Hypothalamus (tissue), 51 donors: ENCODE measurements around the gene DNAJB12.
"Not testable (repeated sequence)": the region's sequence is repeated elsewhere in the genome, so short reads cannot be mapped to it uniquely, and the experiment has no call there.

ENCODE experiments used
- DNase-seq, 51 donors: peaks; one replicate each; lab custom pipeline; 2025; lab: John Stamatoyannopoulos, UW

The DNAJB12 gene

GRCh38 chr10:72332423-72333111 is 22.2 kb downstream of the DNAJB12 start:
- DNase-seq = peak in 1 of 51 donors; percentile 55

DNA sequence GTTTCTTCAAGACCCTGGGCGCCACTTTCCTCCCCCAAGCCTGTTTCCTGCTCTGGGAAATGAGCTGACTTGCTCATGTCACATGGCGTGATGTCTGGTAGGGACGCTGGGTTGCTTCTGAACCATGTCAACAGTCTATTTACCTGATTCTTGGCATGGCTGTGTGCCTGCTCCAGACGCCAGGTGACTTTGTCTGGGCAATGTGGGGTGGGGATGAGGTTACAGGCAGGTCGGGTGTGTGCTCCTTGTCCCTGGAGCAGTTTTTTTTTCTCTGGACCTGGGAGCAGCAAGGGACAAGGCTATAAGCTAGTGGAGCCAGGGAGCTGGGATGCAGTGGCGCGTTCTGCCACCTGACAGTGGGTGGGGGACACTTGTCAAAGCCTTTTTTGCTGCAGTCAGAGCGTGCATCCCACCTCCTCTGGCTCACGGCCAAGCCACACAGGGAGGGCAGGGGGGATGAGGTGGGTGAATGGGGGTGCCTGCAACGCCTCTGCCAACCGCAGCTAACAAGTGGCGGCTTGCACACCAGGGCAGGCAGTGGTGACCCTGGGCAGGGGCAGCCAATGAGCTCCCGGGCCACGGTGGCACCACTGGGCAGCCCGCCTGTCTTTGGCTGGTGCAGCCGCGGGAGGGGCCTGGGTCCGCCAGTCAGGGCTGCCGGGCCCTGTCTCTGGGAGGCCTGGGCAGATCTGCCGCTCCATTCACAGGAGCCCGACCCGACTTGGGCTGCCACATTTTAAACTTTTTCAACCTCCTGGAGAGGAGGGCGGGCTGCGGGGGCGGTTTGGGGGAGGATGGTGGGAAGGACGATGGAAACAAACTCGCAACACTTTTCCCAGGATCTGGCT is 22.9 kb downstream of the DNAJB12 start:
- DNase-seq = peak in 50 of 51 donors; percentile 48 to 98 (median 92)

GRCh38 chr10:72330069-72330426 is 24.7 kb downstream of the DNAJB12 start:
- DNase-seq = no peak

GRCh38 chr10:72329290-72330068 is 25.2 kb downstream of the DNAJB12 start:
- peak in 6 of 51 donors; percentile 25 to 44 (median 36) for DNase-seq

DNA sequence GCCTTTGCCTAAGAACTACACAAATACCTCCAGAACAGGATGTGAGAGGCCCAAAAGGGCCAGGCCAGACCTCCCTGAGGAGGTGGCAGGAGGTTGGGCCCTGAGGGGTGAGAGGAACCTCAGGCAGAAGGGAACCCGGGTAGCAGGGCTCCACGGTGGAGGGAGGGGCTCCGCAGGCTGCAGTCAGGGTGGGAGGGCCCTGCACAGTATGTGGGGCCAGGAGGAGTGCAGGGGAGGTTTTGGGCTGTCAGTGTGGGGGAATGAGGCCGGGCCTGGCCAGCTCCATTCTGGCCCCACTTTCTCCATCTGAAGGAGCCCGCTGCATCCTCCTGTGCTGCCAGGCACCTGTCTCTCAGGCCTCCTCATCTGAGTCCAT is 25.9 kb downstream of the DNAJB12 start:
- DNase-seq = no peak

GRCh38 chr10:72328045-72328828 is 26.5 kb downstream of the DNAJB12 start:
- peak in 44 of 51 donors; percentile 34 to 83 (median 67) for DNase-seq

GRCh38 chr10:72326665-72327603 is 27.8 kb downstream of the DNAJB12 start:
- not testable (repeated sequence) for DNase-seq

DNA sequence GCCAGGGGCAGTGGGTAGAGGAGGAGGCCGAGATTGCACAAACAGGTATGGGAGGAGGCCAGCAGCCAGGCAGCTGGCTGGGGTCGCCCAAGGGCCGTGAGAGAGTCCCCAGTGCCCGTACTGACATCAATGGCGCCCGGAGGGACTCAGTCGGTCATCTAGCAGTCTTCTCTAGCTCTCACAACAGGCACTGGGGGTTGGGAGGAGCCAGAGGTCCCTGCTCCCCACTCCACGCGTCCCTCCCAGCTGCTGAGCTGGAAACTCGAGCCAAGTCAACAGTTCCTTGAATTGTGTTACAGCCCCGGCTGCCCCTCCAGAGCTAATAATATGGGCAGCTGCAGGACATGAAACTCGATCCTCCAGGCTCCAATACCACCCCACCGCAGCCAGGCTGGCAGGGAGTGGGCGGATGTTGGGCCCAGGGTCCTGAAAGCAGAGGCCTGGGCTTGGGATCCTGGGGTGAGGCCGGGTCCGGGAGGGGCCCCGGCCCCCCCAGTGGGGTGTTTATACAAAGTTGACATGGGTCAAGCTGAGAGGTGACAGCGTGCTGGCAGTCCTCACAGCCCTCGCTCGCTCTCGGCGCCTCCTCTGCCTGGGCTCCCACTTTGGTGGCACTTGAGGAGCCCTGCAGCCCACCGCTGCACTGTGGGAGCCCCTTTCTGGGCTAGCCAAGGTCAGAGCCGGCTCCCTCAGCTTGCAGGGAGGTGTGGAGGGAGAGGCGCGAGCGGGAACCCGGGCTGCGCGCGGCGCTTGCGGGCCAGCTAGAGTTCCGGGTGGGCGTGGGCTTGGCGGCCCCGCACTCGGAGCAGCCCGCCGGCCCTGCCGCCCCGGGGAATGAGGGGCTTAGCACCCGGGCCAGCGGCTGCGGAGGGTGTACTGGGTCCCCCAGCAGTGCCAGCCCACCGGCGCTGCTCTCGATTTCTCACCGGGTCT is 29.2 kb downstream of the DNAJB12 start:
- peak in 30 of 51 donors; percentile 13 to 86 (median 56) for DNase-seq

GRCh38 chr10:72323771-72324191 is 30.9 kb downstream of the DNAJB12 start:
- no peak for DNase-seq

- DNase-seq = no peak
Measured at GRCh38 chr10:72323108-72323749, 31.5 kb downstream of the DNAJB12 start.

- no peak for DNase-seq
Measured at GRCh38 chr10:72322280-72323058, 32.2 kb downstream of the DNAJB12 start.

DNA sequence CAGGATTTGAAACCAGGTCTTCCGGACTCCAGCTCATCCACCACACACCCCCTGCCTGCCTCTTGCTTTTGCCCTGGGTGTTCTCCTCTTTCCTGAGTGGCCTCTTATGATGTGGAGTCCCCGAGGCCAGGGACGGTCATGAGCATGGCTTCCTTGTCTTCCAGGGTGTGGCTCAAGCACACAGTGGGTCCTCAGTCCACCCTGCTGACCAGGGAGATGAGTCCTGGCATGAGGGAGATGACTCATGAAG is 32.8 kb downstream of the DNAJB12 start:
- no peak for DNase-seq

DNA sequence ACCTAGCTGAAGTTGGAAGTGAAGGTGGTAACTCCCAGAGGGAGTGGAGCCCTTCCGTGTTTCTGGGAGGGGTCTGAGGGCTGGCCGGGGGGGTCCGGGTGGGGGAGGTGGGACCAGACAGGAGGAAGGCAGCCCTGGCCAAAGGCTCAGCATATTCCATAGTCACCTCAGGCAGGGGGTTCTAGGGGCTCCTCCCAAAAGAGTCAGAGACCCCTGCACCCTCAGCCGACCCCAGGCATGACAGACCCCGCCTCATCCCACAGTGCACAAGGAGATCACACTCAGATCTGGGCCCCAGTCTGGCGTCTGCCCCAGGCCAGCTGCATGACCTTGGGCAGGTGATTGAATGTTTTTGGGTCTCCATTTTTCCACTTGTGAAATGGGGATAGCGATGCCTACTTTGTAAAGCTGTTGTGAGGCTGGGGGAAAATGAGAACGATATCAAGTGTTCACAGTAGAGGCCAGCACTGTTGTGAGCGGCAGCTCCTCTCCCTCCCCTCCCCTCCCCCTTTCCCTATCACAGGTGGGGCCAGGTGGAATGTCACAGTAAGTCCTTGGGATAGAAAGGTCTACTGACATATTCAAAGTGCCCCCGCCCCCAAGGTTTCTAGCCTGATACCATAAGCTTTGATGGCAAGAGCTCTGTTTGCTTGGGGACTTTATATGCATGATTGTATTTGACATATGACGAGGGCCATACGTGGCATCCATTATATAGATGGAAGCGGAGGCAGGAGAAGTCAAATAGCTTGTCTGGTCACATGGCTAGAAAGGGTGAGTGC is 33.3 kb downstream of the DNAJB12 start:
- DNase-seq = no peak

DNA sequence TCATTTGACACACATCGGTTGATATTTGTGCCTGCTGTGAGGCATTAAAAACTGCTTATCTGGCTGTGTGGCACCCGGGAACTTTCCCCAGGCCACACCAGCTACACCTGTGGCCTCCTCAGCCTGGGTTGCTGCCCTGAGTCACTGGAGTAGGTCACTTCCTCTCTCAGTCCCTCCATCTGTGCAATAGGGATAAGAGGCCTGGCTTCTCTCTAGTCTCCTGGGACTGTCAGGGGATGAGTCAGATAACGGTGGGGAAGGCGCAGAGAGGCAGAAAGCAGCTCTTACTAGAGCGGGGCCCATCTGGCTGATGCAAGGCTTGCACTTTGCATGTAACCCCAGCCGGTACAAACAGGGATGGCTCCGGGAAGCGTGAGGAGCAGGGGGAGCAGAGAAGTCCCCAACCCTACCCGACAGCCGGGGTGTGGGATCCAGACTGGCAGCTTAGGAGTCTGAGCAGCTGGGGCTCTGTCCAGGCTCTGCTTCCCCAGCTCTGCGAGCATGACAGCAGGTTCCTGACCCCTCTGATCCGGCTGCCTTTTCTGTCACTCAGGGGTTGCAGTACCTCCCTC is 34.0 kb downstream of the DNAJB12 start:
- peak in 8 of 51 donors; percentile 13 to 65 (median 44) for DNase-seq

DNA sequence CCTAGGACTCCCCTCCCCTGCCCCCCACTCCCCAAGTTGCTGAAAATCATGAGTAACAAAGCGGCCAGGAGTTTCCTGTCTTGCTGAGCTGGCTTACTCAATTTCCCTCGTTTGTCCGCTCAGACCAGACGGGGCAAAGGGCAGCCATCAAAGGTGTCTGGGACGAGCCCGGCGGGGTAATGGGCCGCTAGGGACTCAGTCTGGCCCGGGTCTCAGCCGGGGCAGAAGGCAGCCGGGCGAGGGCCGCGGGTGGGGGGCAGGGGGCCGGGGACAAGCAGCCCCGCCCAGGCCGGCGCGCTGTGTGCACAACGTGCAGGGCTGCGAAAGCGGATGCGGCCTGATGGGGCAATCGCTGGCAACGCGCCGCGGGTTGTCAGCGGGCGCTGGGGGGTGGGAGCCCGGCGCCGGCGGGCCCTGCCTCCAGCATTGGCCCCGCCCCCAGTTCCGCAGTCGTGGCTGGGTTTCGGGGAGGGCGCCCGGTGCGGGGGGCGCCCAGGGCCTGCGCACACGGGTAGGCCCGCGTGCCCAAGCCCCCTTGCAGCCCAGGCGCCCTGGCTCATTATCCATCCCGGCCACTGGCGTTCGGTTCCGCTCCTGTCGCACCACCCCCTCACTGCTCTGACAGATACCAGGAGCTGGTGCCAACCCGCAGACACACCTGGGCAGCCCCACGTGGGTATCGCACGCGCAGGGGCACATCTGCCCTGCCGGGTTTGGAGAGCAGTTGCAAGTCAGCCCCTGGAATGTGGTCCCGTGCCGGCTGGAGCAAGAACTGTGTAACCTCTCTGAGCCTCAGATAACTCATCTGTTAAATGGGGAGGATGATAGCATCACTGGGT is 35.1 kb downstream of the DNAJB12 start:
- DNase-seq = peak in 47 of 51 donors; percentile 45 to 92 (median 74)
